ENCODE results near the gene COMMD6. TPM values are rescaled to one million over a fixed set of nuclear protein-coding genes. Genes with fewer than 3 reads are reported as not detected.

COMMD6 gene
- total and polyA plus RNA-seq, 2 donors (not counting 3 experiments of a cell fraction or from before 2014, with no cell fraction given), result 71.7 to 122 TPM

- no peak overlapping the region for H2AFZ ChIP-seq (ENCODE audit: low read depth, low read length)
- POLR2A ChIA-PET, result no interaction called here
- no peak for FAIRE-seq
Observed at GRCh38 chr13:75489502-75490263, 48.0 kb downstream of the COMMD6 start.

More at GRCh38 chr13:75489502-75490263, 48.0 kb downstream of the COMMD6 start:
- no peak for DNase-seq (ENCODE audit: low read depth, low spot score)
- no peak overlapping the region for H3K4me3 ChIP-seq (replicated peaks in 1 of 3; ENCODE audit: insufficient read depth in 1 of 3, low read depth in 1 of 3, low read length in 3 of 3)
- no peaks in the 10 kb centered on the region for H3K9me3 ChIP-seq (replicated peaks; ENCODE audit: control insufficient read depth, insufficient read depth, low read length)
- peaks cover 3 to 5% of the 10 kb centered on the region in 2 experiments for H3K27me3 ChIP-seq (ENCODE audit: control insufficient read depth in 2 of 2, insufficient read depth in 2 of 2, low read length in 2 of 2)
- H3K9me1 ChIP-seq (replicated peaks; ENCODE audit: control insufficient read depth, extremely low read depth, insufficient read depth, low read length), result no peaks in the 10 kb centered on the region
- H3K79me2 ChIP-seq (ENCODE audit: control insufficient read depth, insufficient read depth, low read length), result no peaks in the 10 kb centered on the region
- H3K4me2 ChIP-seq (ENCODE audit: insufficient read depth, low read length), result no peak overlapping the region
- H3K27ac ChIP-seq (ENCODE audit: insufficient read depth, low read depth, low read length), result no peak overlapping the region
- CTCF ChIA-PET, result interaction anchor here (1.0 to 1.3 kb wide), 2 partner anchors 10 to 22 kb away, joined by 3 read pairs; no protein-coding TSS in a partner anchor
- no peaks in the 10 kb centered on the region for H4K20me1 ChIP-seq (replicated peaks; ENCODE audit: control insufficient read depth, extremely low read depth, insufficient read depth, low read length)
- no peaks in the 10 kb centered on the region for H3K36me3 ChIP-seq (ENCODE audit: control insufficient read depth in 2 of 2, extremely low read depth in 1 of 2, insufficient read depth in 2 of 2, low read length in 2 of 2)
- TF ChIP-seq POLR2A (IDR thresholded peaks at IDR 0.05; ENCODE audit: low read depth, low read length) (no peak), POLR2AphosphoS5 (IDR thresholded peaks at IDR 0.05; ENCODE audit: insufficient read depth, low read depth, low read length) (no peak), FOS (IDR thresholded peaks at IDR 0.05; ENCODE audit: borderline replicate concordance, insufficient read depth, low read length) (no peak), CTCF (IDR thresholded peaks at IDR 0.05; ENCODE audit: extremely low read depth in 1 of 2, insufficient read depth in 1 of 2, low read depth in 1 of 2, low read length in 2 of 2) (no peak), JUN (IDR thresholded peaks at IDR 0.05; ENCODE audit: borderline replicate concordance, insufficient read depth, insufficient read length, low read depth) (no peak), MAX (IDR thresholded peaks at IDR 0.05; ENCODE audit: insufficient read depth, insufficient read length) (no peak), EZH2 (IDR thresholded peaks at IDR 0.05; ENCODE audit: borderline replicate concordance, low read depth, low read length, severe bottlenecking) (no peak), GATA2 (IDR thresholded peaks at IDR 0.05; ENCODE audit: insufficient read depth, insufficient read length, low read depth, low read length) (no peak), MYC (IDR thresholded peaks at IDR 0.05; ENCODE audit: low read depth, low read length) (no peak)
- H3K4me1 ChIP-seq (ENCODE audit: control insufficient read depth, extremely low read depth, insufficient read depth, low read length), result no peaks in the 10 kb centered on the region
- no TSS peak for BruUV-seq (replicated peaks)
- intact Hi-C loops (cut with micrococcal nuclease) (loop anchor here (10.0 kb wide), 1 partner anchor 185 kb away; no protein-coding TSS in a partner anchor), dilution Hi-C loops (cut with MboI; ENCODE audit: extremely low pct_ligation_motif_present, low sequenced_read_pairs) (no loop called here)
- H3K9ac ChIP-seq (replicated peaks; ENCODE audit: extremely low read depth, insufficient read depth, low read length), result no peak overlapping the region
